HepG2 (cell line): ENCODE data around the gene SAXO1. TPM values are rescaled to one million over a fixed set of nuclear protein-coding genes. Genes with fewer than 3 reads are reported as not detected.

ENCODE experiments used
- SIX4 ChIP-seq: sonication (generic); formaldehyde crosslinking; IDR thresholded peaks from 2 replicates; pipeline ENCODE4 v1.4.0; 2020; ENCODE audit warnings: missing genetic modification reagents
- ZBTB14 ChIP-seq: sonication (generic); formaldehyde crosslinking; IDR thresholded peaks from 2 replicates; pipeline ENCODE4 v1.4.0; 2020; ENCODE audit warnings: missing genetic modification reagents
- ZBTB46 ChIP-seq: sonication (generic); formaldehyde crosslinking; IDR thresholded peaks from 2 replicates; pipeline ENCODE4 v1.4.0; 2020; ENCODE audit warnings: mild to moderate bottlenecking, missing genetic modification reagents, borderline replicate concordance
- ZKSCAN1 ChIP-seq: fragments of 150-350 bp; IDR thresholded peaks from 2 replicates; pipeline ENCODE4 v1.6.1; 2014; ENCODE audit warnings: low read length
- ZNF124 ChIP-seq: sonication (generic); formaldehyde crosslinking; IDR thresholded peaks from 2 replicates; pipeline ENCODE4 v1.4.0; 2020; ENCODE audit warnings: missing genetic modification reagents
- ZNF230 ChIP-seq: sonication (generic); formaldehyde crosslinking; IDR thresholded peaks from 2 replicates; pipeline ENCODE4 v1.4.0; 2020; ENCODE audit warnings: mild to moderate bottlenecking, missing genetic modification reagents
- ZNF550 ChIP-seq: sonication (generic); formaldehyde crosslinking; IDR thresholded peaks from 2 replicates; pipeline ENCODE4 v1.4.0; 2020; ENCODE audit warnings: mild to moderate bottlenecking, missing genetic modification reagents, borderline replicate concordance
- ZNF615 ChIP-seq: sonication (generic); formaldehyde crosslinking; IDR thresholded peaks from 2 replicates; pipeline ENCODE4 v1.5.0; 2020; ENCODE audit warnings: mild to moderate bottlenecking, missing genetic modification reagents, borderline replicate concordance
- ZNF687 ChIP-seq: sonication (generic); formaldehyde crosslinking; IDR thresholded peaks from 2 replicates; pipeline ENCODE4 v1.5.1; 2020; ENCODE audit warnings: mild to moderate bottlenecking, missing genetic modification reagents, moderate library complexity
- ZNF850 ChIP-seq: sonication (generic); formaldehyde crosslinking; conservative IDR thresholded peaks from 2 replicates; pipeline ENCODE4 v1.9.0; 2021; ENCODE audit warnings: mild to moderate bottlenecking, missing genetic modification reagents
- polyA plus RNA-seq, 8 experiments: library from polyadenylated mRNA; depleted of rRNA in 3 of 8; stranded (reverse) in 7 of 8; unstranded in 1 of 8; fragments of >200 nt; fragmentation: Illumina TruSeq in 4 of 8; extraction: Trizol in 4 of 8; gene quantifications; 2 replicates each; pipeline versions ENCODE4 v1.2.1 to v1.2.3, GENCODE V29; 2011 to 2016; ENCODE audit warnings: low read depth in 4 of 8, missing spikeins in 1 of 8, mixed read lengths in 1 of 8; ENCODE audit not compliant: insufficient read depth in 1 of 8
- total RNA-seq, 5 experiments: library from RNA; depleted of rRNA; stranded (reverse); fragments of >200 nt; fragmentation: Illumina TruSeq; extraction: Trizol; gene quantifications; 2 replicates each; pipeline ENCODE4 v1.2.3, GENCODE V29; 2016; ENCODE audit warnings: low read depth in 1 of 5
- TF ChIP-seq, protein P1 (sequence below): sonication (generic); formaldehyde crosslinking; IDR thresholded peaks from 2 replicates; pipeline ENCODE4 v1.5.0; 2020; ENCODE audit warnings: mild to moderate bottlenecking, missing genetic modification reagents, borderline replicate concordance
- TF ChIP-seq, protein P2 (sequence below): fragments of 450-650 bp; IDR thresholded peaks from 2 replicates; pipeline ENCODE4 v1.6.1; 2017
- TF ChIP-seq, protein P3 (sequence below): sonication (generic); formaldehyde crosslinking; IDR thresholded peaks from 2 replicates; pipeline ENCODE4 v1.5.0; 2020; ENCODE audit warnings: missing genetic modification reagents

Gene SAXO1
- total and polyA plus RNA-seq, 2 of the 13 experiments (the other 11 are each of a cell fraction or from before 2014, with no cell fraction given): not detected

DNA sequence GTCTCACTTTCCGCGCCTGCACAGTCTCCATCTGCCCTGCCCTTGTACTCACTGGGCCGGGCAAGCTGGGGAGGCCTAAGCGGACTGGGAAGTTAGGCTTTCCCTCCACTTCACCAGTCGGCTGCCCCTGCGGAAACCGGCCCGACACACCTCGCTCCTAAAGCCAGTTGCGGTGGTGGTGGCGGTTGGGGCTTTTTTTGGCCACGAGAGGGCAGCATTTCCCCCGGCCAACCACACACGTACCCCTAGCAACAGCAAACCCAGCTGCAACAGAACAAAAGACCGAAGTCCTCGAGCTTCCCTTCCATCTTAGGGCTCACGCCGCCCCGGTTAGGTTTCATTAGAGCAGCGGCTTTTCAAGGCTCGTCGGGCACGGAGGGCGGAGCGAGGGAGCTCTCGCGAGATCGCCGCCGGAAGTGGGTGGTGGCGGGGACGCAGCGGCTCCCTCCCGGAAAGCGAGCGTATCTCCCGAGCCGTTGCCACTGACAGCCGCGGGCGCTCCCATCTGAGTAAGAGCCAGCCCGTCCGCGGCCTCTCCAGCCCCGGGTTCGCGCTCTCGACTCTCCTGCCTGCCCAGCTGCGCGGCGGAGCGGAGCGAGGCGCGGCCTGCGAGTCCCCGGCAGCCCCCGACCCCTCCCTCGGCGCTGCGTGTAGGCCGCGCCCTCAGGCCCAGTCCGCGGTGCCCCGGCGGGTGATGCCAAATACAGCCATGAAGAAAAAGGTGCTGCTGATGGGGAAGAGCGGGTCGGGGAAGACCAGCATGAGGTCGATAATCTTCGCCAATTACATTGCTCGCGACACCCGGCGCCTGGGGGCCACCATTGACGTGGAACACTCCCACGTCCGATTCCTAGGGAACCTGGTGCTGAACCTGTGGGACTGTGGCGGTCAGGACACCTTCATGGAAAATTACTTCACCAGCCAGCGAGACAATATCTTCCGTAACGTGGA lies 16.2 kb upstream of the SAXO1 start, which contains the start of gene RRAGA (continued):
- TF ChIP-seq ZNF687 (peak; percentile 97), ZNF230 (CRISPR knock-in tag) (no peak), ZBTB46 (CRISPR knock-in tag) (no peak), SIX4 (CRISPR knock-in tag) (peak; percentile 50), ZNF124 (CRISPR knock-in tag) (0 out of 2 replicates have a peak, but pooled peaks have one; percentile 43), ZKSCAN1 (0 out of 2 replicates have a peak, but pooled peaks have one; percentile 50), ZBTB14 (CRISPR knock-in tag) (peak; percentile 41), ZNF850 (CRISPR knock-in tag) (peak; percentile 86; the same call in 1 of the 2 replicates), ZNF615 (CRISPR knock-in tag) (peak; percentile 45), ZNF550 (CRISPR knock-in tag) (no peak)
- TF ChIP-seq, protein P1, sequence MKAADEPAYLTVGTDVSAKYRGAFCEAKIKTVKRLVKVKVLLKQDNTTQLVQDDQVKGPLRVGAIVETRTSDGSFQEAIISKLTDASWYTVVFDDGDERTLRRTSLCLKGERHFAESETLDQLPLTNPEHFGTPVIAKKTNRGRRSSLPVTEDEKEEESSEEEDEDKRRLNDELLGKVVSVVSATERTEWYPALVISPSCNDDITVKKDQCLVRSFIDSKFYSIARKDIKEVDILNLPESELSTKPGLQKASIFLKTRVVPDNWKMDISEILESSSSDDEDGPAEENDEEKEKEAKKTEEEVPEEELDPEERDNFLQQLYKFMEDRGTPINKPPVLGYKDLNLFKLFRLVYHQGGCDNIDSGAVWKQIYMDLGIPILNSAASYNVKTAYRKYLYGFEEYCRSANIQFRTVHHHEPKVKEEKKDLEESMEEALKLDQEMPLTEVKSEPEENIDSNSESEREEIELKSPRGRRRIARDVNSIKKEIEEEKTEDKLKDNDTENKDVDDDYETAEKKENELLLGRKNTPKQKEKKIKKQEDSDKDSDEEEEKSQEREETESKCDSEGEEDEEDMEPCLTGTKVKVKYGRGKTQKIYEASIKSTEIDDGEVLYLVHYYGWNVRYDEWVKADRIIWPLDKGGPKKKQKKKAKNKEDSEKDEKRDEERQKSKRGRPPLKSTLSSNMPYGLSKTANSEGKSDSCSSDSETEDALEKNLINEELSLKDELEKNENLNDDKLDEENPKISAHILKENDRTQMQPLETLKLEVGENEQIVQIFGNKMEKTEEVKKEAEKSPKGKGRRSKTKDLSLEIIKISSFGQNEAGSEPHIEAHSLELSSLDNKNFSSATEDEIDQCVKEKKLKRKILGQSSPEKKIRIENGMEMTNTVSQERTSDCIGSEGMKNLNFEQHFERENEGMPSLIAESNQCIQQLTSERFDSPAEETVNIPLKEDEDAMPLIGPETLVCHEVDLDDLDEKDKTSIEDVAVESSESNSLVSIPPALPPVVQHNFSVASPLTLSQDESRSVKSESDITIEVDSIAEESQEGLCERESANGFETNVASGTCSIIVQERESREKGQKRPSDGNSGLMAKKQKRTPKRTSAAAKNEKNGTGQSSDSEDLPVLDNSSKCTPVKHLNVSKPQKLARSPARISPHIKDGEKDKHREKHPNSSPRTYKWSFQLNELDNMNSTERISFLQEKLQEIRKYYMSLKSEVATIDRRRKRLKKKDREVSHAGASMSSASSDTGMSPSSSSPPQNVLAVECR (CRISPR knock-in tag): peak; percentile 95
- TF ChIP-seq, protein P2, sequence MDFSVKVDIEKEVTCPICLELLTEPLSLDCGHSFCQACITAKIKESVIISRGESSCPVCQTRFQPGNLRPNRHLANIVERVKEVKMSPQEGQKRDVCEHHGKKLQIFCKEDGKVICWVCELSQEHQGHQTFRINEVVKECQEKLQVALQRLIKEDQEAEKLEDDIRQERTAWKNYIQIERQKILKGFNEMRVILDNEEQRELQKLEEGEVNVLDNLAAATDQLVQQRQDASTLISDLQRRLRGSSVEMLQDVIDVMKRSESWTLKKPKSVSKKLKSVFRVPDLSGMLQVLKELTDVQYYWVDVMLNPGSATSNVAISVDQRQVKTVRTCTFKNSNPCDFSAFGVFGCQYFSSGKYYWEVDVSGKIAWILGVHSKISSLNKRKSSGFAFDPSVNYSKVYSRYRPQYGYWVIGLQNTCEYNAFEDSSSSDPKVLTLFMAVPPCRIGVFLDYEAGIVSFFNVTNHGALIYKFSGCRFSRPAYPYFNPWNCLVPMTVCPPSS: no peak
- TF ChIP-seq, protein P3, sequence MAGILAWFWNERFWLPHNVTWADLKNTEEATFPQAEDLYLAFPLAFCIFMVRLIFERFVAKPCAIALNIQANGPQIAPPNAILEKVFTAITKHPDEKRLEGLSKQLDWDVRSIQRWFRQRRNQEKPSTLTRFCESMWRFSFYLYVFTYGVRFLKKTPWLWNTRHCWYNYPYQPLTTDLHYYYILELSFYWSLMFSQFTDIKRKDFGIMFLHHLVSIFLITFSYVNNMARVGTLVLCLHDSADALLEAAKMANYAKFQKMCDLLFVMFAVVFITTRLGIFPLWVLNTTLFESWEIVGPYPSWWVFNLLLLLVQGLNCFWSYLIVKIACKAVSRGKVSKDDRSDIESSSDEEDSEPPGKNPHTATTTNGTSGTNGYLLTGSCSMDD (CRISPR knock-in tag): 0 out of 2 replicates have a peak, but pooled peaks have one; percentile 70
